ENCODE data around the gene MCM3.

The MCM3 gene

GRCh38 chr6:52326540-52327364 lies 42.2 kb upstream of the MCM3 start:
- H3K79me2 ChIP-seq (ENCODE audit: insufficient read depth, low read length) = no peaks in the 10 kb centered on the region
- no peaks in the 10 kb centered on the region for H3F3A ChIP-seq (ENCODE audit: insufficient read depth, low read length)
- no peaks in the 10 kb centered on the region for H4K20me1 ChIP-seq (ENCODE audit: insufficient read depth, low read length)
- H3K4me3 ChIP-seq (ENCODE audit: low read depth, low read length, poor library complexity, severe bottlenecking) = no peak overlapping the region
- H3K9me2 ChIP-seq (ENCODE audit: low read depth, low read length) = no peaks in the 10 kb centered on the region
- H3K27ac ChIP-seq (ENCODE audit: low read depth, low read length, poor library complexity, severe bottlenecking) = no peak overlapping the region
- no peak overlapping the region for H3K4me2 ChIP-seq (ENCODE audit: low read length)
- TF ChIP-seq CTCF (IDR thresholded peaks at IDR 0.05; ENCODE audit: low read length) (no peak), EZH2 (IDR thresholded peaks at IDR 0.05; ENCODE audit: borderline replicate concordance, low read length) (no peak)
- no peaks in the 10 kb centered on the region for H3K9me3 ChIP-seq (ENCODE audit: low read length)
- H3K27me3 ChIP-seq (ENCODE audit: insufficient read depth, low read length) = no peaks in the 10 kb centered on the region
- H2AFZ ChIP-seq (ENCODE audit: low read length) = no peak overlapping the region
- H3K9ac ChIP-seq (ENCODE audit: low read length) = no peak overlapping the region
- H3K4me1 ChIP-seq (ENCODE audit: insufficient read depth, low read length, severe bottlenecking) = peaks cover 26% of the 10 kb centered on the region
- no peaks in the 10 kb centered on the region for H3K36me3 ChIP-seq (ENCODE audit: insufficient read depth, low read length)

GRCh38 chr6:52325695-52326471 lies 41.3 kb upstream of the MCM3 start:
- Histone ChIP-seq H4K20me1 (ENCODE audit: insufficient read depth, low read length) (no peaks in the 10 kb centered on the region), H2AFZ (ENCODE audit: low read length) (no peak overlapping the region), H3K36me3 (ENCODE audit: insufficient read depth, low read length) (no peaks in the 10 kb centered on the region), H3F3A (ENCODE audit: insufficient read depth, low read length) (no peaks in the 10 kb centered on the region), H3K27ac (ENCODE audit: low read depth, low read length, poor library complexity, severe bottlenecking) (no peak overlapping the region), H3K79me2 (ENCODE audit: insufficient read depth, low read length) (no peaks in the 10 kb centered on the region), H3K9me2 (ENCODE audit: low read depth, low read length) (no peaks in the 10 kb centered on the region), H3K9me3 (ENCODE audit: low read length) (no peaks in the 10 kb centered on the region), H3K4me3 (ENCODE audit: low read depth, low read length, poor library complexity, severe bottlenecking) (no peak overlapping the region), H3K27me3 (ENCODE audit: insufficient read depth, low read length) (no peaks in the 10 kb centered on the region), H3K9ac (ENCODE audit: low read length) (no peak overlapping the region), H3K4me1 (ENCODE audit: insufficient read depth, low read length, severe bottlenecking) (peaks cover 32% of the 10 kb centered on the region), H3K4me2 (ENCODE audit: low read length) (no peak overlapping the region)
- TF ChIP-seq CTCF (IDR thresholded peaks at IDR 0.05; ENCODE audit: low read length) (no peak), EZH2 (IDR thresholded peaks at IDR 0.05; ENCODE audit: borderline replicate concordance, low read length) (no peak)

- Histone ChIP-seq H3K79me2 (ENCODE audit: insufficient read depth, low read length) (no peaks in the 10 kb centered on the region), H3K4me2 (ENCODE audit: low read length) (no peak overlapping the region), H2AFZ (ENCODE audit: low read length) (no peak overlapping the region), H3K36me3 (ENCODE audit: insufficient read depth, low read length) (no peaks in the 10 kb centered on the region), H4K20me1 (ENCODE audit: insufficient read depth, low read length) (no peaks in the 10 kb centered on the region), H3K9me2 (ENCODE audit: low read depth, low read length) (no peaks in the 10 kb centered on the region), H3K4me3 (ENCODE audit: low read depth, low read length, poor library complexity, severe bottlenecking) (no peak overlapping the region), H3K27me3 (ENCODE audit: insufficient read depth, low read length) (no peaks in the 10 kb centered on the region), H3F3A (ENCODE audit: insufficient read depth, low read length) (no peaks in the 10 kb centered on the region), H3K9me3 (ENCODE audit: low read length) (no peaks in the 10 kb centered on the region), H3K27ac (ENCODE audit: low read depth, low read length, poor library complexity, severe bottlenecking) (no peak overlapping the region), H3K4me1 (ENCODE audit: insufficient read depth, low read length, severe bottlenecking) (peaks cover 25% of the 10 kb centered on the region), H3K9ac (ENCODE audit: low read length) (no peak overlapping the region)
- TF ChIP-seq CTCF (IDR thresholded peaks at IDR 0.05; ENCODE audit: low read length) (no peak), EZH2 (IDR thresholded peaks at IDR 0.05; ENCODE audit: borderline replicate concordance, low read length) (no peak)
These were observed 39.6 kb upstream of the MCM3 start for GRCh38 chr6:52324189-52324588.

Measured in OCI-LY1 (cell line).